Measurements from ENCODE around the gene DLEC1.

Gene DLEC1

GRCh38 chr3:38017445-38018295 lies 21.3 kb upstream of the DLEC1 start:
- POLR2A ChIA-PET (ENCODE audit: low non-redundant PET), result no interaction called here
- CTCF ChIA-PET, result no interaction called here
- no peak for TF ChIP-seq CTCF (conservative IDR thresholded peaks at IDR 0.05; ENCODE audit: low read depth)

GRCh38 chr3:38018296-38019266 lies 20.4 kb upstream of the DLEC1 start:
- TF ChIP-seq CTCF (conservative IDR thresholded peaks at IDR 0.05; ENCODE audit: low read depth), result no peak
- H3K27ac ChIP-seq, result no peak overlapping the region
- POLR2A ChIA-PET (ENCODE audit: low non-redundant PET), result no interaction called here
- CTCF ChIA-PET, result no interaction called here
- DNase-seq (ENCODE audit: low spot score), result no peak

More at GRCh38 chr3:38017445-38018295, 21.3 kb upstream of the DLEC1 start:
- DNase-seq (ENCODE audit: low spot score), result no peak
- H3K27ac ChIP-seq, result no peak overlapping the region

- DNase-seq (ENCODE audit: low spot score), result no peak
- no peak for TF ChIP-seq CTCF (conservative IDR thresholded peaks at IDR 0.05; ENCODE audit: low read depth)
- ChIA-PET POLR2A (ENCODE audit: low non-redundant PET) (no interaction called here), CTCF (no interaction called here)
- H3K27ac ChIP-seq, result no peak overlapping the region
Measured at GRCh38 chr3:38019658-38020341, 19.2 kb upstream of the DLEC1 start.

- POLR2A ChIA-PET (ENCODE audit: low non-redundant PET), result no interaction called here
- H3K27ac ChIP-seq, result no peak overlapping the region
- no peak for TF ChIP-seq CTCF (conservative IDR thresholded peaks at IDR 0.05; ENCODE audit: low read depth)
- CTCF ChIA-PET, result interaction anchor here (0.5 kb wide), 1 partner anchor 291 kb away, joined by 3 read pairs; no protein-coding TSS in a partner anchor
- DNase-seq (ENCODE audit: low spot score), result no peak
Measured at GRCh38 chr3:38020342-38020726, 18.7 kb upstream of the DLEC1 start.

- POLR2A ChIA-PET (ENCODE audit: low non-redundant PET), result no interaction called here
- TF ChIP-seq CTCF (conservative IDR thresholded peaks at IDR 0.05; ENCODE audit: low read depth), result no peak
- CTCF ChIA-PET, result no interaction called here
- DNase-seq (ENCODE audit: low spot score), result no peak
- H3K27ac ChIP-seq, result no peak overlapping the region
Measured at GRCh38 chr3:38021196-38021595, 17.8 kb upstream of the DLEC1 start.

- POLR2A ChIA-PET (ENCODE audit: low non-redundant PET), result no interaction called here
- DNase-seq (ENCODE audit: low spot score), result no peak
- CTCF ChIA-PET, result no interaction called here
- peak overlapping the region; percentile 9 for H3K27ac ChIP-seq
- no peak for TF ChIP-seq CTCF (conservative IDR thresholded peaks at IDR 0.05; ENCODE audit: low read depth)
Measured at GRCh38 chr3:38022301-38022700, 16.7 kb upstream of the DLEC1 start.

All from RWPE1 (cell line).